ENCODE results near the gene SYMPK.

SYMPK gene

DNA sequence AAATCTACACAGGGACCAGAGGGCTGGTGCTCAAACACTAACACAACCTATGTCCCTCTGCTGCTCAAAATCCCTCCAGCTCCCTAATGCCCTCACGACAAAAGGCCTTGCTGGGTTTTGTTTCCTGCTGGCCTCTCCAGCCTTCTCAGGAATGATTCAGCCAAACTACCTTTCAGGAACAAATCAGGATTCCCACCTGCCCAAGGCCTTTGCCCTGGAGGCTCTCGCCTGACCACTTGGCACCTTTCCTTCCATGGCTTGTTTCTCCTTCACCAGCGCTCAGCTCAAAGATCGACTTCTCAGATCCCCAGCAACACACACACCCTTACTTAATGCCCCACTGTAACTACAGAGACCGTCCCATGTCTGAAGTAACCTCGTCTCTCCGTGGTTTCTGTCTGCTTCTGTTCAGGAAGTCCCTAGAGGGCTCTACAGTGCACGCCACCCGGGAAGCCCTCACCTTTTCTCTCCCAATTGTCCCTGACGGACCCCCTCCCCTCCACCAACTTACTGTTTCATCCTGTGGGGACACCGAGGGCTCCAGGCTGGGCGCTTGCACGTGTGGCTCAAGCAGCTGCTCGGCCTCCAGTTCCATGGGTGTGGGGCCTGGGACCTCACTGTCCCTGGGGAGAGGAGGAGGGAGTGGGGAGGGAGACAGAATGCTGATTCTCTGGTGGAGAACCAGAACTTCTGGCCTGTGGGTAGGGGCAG, 90.7 kb downstream of the SYMPK start:
- peak overlapping the region; percentile 83 to 96 for H3K9ac ChIP-seq (ENCODE audit: low read depth in 1 of 2, low read length in 2 of 2)
- H3K27me3 ChIP-seq (ENCODE audit: control insufficient read depth in 1 of 2, insufficient read depth in 2 of 2, low read length in 2 of 2): no peaks in the 10 kb centered on the region
- no peaks in the 10 kb centered on the region for H3K9me3 ChIP-seq (ENCODE audit: control insufficient read depth in 1 of 2, low read length in 2 of 2)
- peaks cover 19 to 29% of the 10 kb centered on the region in 2 donors for H3K4me1 ChIP-seq (ENCODE audit: control insufficient read depth in 1 of 2, insufficient read depth in 2 of 2, low read length in 2 of 2)
- H3K4me3 ChIP-seq (ENCODE audit: low read depth in 1 of 2, low read length in 2 of 2): peak overlapping the region; percentile 73 to 74
- H3K27ac ChIP-seq (ENCODE audit: low read depth, low read length): peak overlapping the region; percentile 80
- peaks cover 5 to 8% of the 10 kb centered on the region in 2 donors for H3K36me3 ChIP-seq (ENCODE audit: control insufficient read depth in 1 of 2, insufficient read depth in 2 of 2, low read length in 2 of 2)

DNA sequence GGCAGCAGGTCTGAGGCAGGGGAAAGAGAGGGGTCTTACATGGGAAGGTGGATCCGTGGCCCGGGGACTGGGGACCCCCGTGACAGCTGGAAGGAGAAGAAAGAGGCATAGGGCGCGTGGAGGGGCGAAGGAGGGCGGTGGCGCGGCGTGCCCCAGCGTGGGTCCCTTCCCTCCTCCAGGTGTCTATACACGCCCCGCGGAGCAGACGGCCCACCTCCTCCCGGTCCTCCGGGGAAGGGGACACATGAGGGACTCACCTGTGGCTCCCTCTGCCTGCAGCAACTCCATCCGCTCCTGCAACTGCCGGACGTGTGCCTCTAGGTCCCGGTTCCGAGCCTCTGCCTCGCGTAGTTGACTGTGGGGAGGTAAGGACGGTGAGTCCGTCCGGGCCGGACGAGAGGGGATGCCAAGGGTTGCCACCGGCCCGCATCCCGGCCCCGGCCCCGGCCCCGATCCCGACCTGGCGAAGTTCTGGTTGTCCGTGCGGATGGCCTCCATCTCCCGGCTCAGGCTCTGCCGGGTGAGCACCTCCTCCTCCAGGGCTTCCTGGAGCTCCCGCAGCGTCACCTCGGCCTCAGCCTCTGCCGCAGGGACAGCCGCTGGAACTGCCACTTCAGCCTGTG, 91.5 kb downstream of the SYMPK start:
- Histone ChIP-seq H3K4me1 (ENCODE audit: control insufficient read depth in 1 of 2, insufficient read depth in 2 of 2, low read length in 2 of 2) (peaks cover 19 to 33% of the 10 kb centered on the region in 2 donors), H3K36me3 (ENCODE audit: control insufficient read depth in 1 of 2, insufficient read depth in 2 of 2, low read length in 2 of 2) (no peaks in the 10 kb centered on the region), H3K27me3 (ENCODE audit: control insufficient read depth in 1 of 2, insufficient read depth in 2 of 2, low read length in 2 of 2) (no peaks in the 10 kb centered on the region), H3K9ac (ENCODE audit: low read depth in 1 of 2, low read length in 2 of 2) (peak overlapping the region; percentile 83 to 96), H3K9me3 (ENCODE audit: control insufficient read depth in 1 of 2, low read length in 2 of 2) (no peaks in the 10 kb centered on the region), H3K27ac (ENCODE audit: low read depth, low read length) (peak overlapping the region; percentile 80), H3K4me3 (ENCODE audit: low read depth in 1 of 2, low read length in 2 of 2) (peak overlapping the region; percentile 73 to 74)

DNA sequence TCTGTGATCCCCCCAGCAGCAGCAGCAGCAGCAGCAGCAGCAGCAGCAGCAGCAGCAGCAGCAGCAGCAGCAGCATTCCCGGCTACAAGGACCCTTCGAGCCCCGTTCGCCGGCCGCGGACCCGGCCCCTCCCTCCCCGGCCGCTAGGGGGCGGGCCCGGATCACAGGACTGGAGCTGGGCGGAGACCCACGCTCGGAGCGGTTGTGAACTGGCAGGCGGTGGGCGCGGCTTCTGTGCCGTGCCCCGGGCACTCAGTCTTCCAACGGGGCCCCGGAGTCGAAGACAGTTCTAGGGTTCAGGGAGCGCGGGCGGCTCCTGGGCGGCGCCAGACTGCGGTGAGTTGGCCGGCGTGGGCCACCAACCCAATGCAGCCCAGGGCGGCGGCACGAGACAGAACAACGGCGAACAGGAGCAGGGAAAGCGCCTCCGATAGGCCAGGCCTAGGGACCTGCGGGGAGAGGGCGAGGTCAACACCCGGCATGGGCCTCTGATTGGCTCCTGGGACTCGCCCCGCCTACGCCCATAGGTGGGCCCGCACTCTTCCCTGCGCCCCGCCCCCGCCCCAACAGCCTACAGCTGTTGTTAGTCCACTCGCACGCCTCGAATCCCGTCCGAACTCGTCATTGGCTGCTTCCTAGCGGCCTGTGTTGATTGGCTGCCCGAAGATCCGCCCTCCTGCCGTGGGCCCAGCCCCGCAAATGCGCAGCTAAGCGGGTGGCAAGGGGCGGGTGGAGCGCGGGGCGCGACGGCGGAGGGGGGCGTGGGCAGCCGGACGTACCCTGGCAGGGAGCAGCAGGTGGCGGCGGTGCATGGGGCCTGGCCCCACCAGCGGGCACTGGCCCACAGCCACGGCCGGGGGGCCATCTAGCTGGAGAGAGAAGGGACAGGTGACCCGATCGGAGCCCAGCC, 92.5 kb downstream of the SYMPK start:
- peak overlapping the region; percentile 76 to 92 for H3K4me3 ChIP-seq (ENCODE audit: low read depth in 1 of 2, low read length in 2 of 2)
- peak overlapping the region; percentile 83 to 96 for H3K9ac ChIP-seq (ENCODE audit: low read depth in 1 of 2, low read length in 2 of 2)
- H3K36me3 ChIP-seq (ENCODE audit: control insufficient read depth in 1 of 2, insufficient read depth in 2 of 2, low read length in 2 of 2): no peaks in the 10 kb centered on the region
- peak overlapping the region; percentile 94 for H3K27ac ChIP-seq (ENCODE audit: low read depth, low read length)
- peaks cover 19 to 33% of the 10 kb centered on the region in 2 donors for H3K4me1 ChIP-seq (ENCODE audit: control insufficient read depth in 1 of 2, insufficient read depth in 2 of 2, low read length in 2 of 2)
- no peaks in the 10 kb centered on the region for H3K27me3 ChIP-seq (ENCODE audit: control insufficient read depth in 1 of 2, insufficient read depth in 2 of 2, low read length in 2 of 2)
- no peaks in the 10 kb centered on the region for H3K9me3 ChIP-seq (ENCODE audit: control insufficient read depth in 1 of 2, low read length in 2 of 2)

DNA sequence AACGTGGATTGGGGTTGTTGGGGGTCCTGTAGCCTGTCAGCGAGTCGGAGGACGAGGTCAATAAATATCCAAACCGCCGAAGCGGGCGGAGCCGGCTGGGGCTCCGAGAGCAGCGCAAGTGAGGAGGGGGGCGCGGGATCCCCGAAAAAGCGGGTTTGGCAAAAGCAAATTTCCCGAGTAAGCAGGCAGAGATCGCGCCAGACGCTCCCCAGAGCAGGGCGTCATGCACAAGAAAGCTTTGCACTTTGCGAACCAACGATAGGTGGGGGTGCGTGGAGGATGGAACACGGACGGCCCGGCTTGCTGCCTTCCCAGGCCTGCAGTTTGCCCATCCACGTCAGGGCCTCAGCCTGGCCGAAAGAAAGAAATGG, 93.1 kb downstream of the SYMPK start:
- Histone ChIP-seq H3K4me3 (ENCODE audit: low read depth in 1 of 2, low read length in 2 of 2) (peak overlapping the region; percentile 76 to 92), H3K27ac (ENCODE audit: low read depth, low read length) (peak overlapping the region; percentile 81), H3K36me3 (ENCODE audit: control insufficient read depth in 1 of 2, insufficient read depth in 2 of 2, low read length in 2 of 2) (no peaks in the 10 kb centered on the region), H3K9ac (ENCODE audit: low read depth in 1 of 2, low read length in 2 of 2) (peak overlapping the region; percentile 63 to 84), H3K4me1 (ENCODE audit: control insufficient read depth in 1 of 2, insufficient read depth in 2 of 2, low read length in 2 of 2) (peaks cover 19 to 33% of the 10 kb centered on the region in 2 donors), H3K27me3 (ENCODE audit: control insufficient read depth in 1 of 2, insufficient read depth in 2 of 2, low read length in 2 of 2) (no peaks in the 10 kb centered on the region), H3K9me3 (ENCODE audit: control insufficient read depth in 1 of 2, low read length in 2 of 2) (no peaks in the 10 kb centered on the region)

DNA sequence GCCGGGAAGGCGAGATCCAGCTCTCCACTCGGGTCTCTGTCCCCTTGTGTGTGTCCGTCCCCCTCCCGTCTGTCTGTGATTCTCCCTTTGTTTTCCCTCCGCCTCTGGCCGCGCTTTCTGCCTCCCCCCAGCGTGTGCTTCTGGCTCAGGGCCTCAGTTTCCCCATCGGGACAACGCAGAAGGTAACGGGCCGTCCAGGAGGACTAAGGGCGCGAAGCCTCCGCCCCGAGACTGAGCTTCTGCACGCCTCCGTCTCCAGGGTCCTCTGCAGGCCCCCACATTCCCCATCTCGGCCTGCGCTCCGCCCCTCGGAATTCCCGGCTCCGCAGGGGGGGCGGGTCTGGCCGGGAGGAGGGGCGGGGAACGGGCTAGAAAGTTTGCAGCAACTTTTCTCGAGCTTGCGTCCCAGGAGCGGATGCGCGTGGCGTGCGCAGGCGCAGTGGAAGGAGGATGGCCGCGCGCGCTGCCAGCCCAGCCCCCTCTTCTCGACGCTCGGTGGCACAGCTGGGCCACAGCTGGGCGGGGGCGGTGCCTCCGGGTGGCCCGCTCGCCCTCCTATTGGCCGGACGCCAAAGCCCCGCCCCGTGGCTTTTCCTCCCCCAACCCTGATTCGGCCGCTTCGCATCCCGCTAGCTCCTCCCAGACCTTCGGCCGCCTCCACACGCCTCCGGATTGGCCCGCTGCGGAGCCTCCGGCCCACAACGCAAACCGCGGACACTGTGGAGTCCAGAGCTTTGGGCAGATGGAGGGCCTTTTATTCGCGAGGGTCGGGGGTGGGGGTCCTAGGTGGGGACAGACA, 93.8 kb downstream of the SYMPK start, which contains the start of gene SIX5:
Gene SIX5 (minus strand): TSS at position 269 of the 799 bp plus-strand sequence. CDS start 408 bp downstream, outside the sequence.
- H3K4me1 ChIP-seq (ENCODE audit: control insufficient read depth in 1 of 2, insufficient read depth in 2 of 2, low read length in 2 of 2): peaks cover 19 to 33% of the 10 kb centered on the region in 2 donors

DNA sequence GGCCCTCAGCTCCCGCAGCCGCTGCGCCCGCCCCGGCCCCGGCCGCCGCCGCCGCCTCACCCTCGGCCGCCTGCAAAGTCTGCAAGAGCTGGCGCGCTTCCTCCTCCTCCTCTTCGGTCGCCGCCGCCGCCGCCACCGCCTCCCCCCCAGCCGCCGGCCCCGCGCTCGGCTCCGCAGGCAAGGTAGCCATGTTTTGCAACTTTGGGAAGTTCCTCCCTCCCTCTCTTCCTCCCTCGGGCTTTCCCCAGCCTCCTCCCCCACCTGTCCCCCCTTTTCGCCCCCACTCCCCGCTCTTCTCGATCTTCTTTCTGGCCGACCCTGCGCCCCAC, 94.3 kb downstream of the SYMPK start:
- Histone ChIP-seq H3K4me3 (ENCODE audit: low read depth in 1 of 2, low read length in 2 of 2) (peak overlapping the region; percentile 76 to 92), H3K27me3 (ENCODE audit: control insufficient read depth in 1 of 2, insufficient read depth in 2 of 2, low read length in 2 of 2) (no peaks in the 10 kb centered on the region), H3K9me3 (ENCODE audit: control insufficient read depth in 1 of 2, low read length in 2 of 2) (no peaks in the 10 kb centered on the region), H3K4me1 (ENCODE audit: control insufficient read depth in 1 of 2, insufficient read depth in 2 of 2, low read length in 2 of 2) (peaks cover 19 to 32% of the 10 kb centered on the region in 2 donors), H3K27ac (ENCODE audit: low read depth, low read length) (peak overlapping the region; percentile 90), H3K9ac (ENCODE audit: low read depth in 1 of 2, low read length in 2 of 2) (peak overlapping the region; percentile 78 to 95), H3K36me3 (ENCODE audit: control insufficient read depth in 1 of 2, insufficient read depth in 2 of 2, low read length in 2 of 2) (no peaks in the 10 kb centered on the region)

More for the DNA sequence above, 93.8 kb downstream of the SYMPK start, which contains the start of gene SIX5:
- H3K4me3 ChIP-seq (ENCODE audit: low read depth in 1 of 2, low read length in 2 of 2): peak within 1 kb of the TSS; percentile 76 to 92
- H3K27me3 ChIP-seq (ENCODE audit: control insufficient read depth in 1 of 2, insufficient read depth in 2 of 2, low read length in 2 of 2): no peaks in the 10 kb centered on the region
- no peaks in the 10 kb centered on the region for H3K9me3 ChIP-seq (ENCODE audit: control insufficient read depth in 1 of 2, low read length in 2 of 2)
- peak within 1 kb of the TSS; percentile 90 for H3K27ac ChIP-seq (ENCODE audit: low read depth, low read length)
- H3K9ac ChIP-seq (ENCODE audit: low read depth in 1 of 2, low read length in 2 of 2): peak within 1 kb of the TSS; percentile 78 to 95
- H3K36me3 ChIP-seq (ENCODE audit: control insufficient read depth in 1 of 2, insufficient read depth in 2 of 2, low read length in 2 of 2): no peaks in the 10 kb centered on the region

DNA sequence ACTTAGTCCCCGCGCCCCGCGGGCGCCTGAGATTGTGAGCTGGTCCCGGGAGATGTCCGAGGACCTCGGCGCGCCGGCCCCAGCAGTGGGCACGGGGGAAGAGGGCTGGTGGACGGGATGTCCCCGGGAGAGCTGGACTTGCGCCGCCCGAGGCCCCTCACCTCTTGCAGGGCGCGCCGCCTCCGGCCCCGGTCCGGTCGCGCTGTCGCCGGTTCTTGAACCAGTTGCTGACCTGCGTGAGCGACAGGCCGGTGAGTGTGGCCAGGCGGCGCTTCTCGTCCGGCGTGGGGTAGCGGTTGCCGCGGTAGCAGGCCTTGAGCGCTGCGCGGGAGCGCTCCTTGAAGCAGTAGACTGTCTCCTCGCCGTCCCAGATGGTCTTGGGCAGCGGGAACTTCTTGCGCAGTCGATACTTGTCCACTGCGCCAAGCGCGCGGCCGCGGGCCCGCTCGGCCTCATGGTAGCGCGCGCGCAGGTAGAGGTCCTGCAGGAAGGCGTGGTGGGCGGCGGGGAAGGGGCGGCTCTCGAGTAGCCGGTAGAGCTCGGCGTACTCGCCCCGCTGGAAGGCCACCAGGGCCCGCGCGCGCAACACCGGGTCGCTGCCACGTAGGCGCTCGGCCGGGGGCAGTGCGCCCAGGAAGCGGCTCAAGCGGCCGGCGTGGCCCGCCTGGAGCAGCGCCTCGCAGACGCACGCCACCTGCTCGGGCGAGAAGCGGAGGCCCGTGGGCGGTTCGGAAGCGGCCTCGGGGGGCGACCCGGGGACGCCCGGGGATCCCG, 94.9 kb downstream of the SYMPK start:
- peaks cover 14 to 26% of the 10 kb centered on the region in 2 donors for H3K4me1 ChIP-seq (ENCODE audit: control insufficient read depth in 1 of 2, insufficient read depth in 2 of 2, low read length in 2 of 2)
- no peaks in the 10 kb centered on the region for H3K9me3 ChIP-seq (ENCODE audit: control insufficient read depth in 1 of 2, low read length in 2 of 2)
- H3K9ac ChIP-seq (ENCODE audit: low read depth in 1 of 2, low read length in 2 of 2): peak overlapping the region; percentile 65 to 82
- no peaks in the 10 kb centered on the region for H3K27me3 ChIP-seq (ENCODE audit: control insufficient read depth in 1 of 2, insufficient read depth in 2 of 2, low read length in 2 of 2)
- H3K27ac ChIP-seq (ENCODE audit: low read depth, low read length): peak overlapping the region; percentile 90
- no peaks in the 10 kb centered on the region for H3K36me3 ChIP-seq (ENCODE audit: control insufficient read depth in 1 of 2, insufficient read depth in 2 of 2, low read length in 2 of 2)
- H3K4me3 ChIP-seq (ENCODE audit: low read depth in 1 of 2, low read length in 2 of 2): peak overlapping the region; percentile 71 to 92

DNA sequence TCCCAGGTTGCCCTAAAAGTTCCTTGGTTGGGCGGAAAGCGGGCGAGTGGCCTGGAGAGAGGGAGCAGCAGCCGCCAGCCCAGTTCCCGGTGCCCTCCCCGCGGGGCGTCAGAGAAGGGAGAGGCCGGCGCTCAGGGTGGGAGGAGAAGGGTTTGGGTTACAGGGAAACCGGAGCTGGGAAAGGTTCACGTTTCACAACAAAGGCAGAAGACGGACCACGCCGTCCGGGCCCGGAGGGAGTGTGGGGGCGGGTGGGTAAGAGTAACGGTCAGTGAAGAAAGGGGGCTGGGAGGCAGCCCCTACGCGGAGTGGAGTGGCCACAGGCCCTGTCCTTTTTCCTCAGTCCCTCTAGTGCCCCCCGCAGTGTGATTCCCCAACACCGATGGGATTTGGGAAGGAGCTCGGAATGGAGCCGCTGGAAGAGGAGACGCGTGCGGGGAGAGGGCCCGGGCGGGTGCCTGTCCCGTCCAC, 95.5 kb downstream of the SYMPK start:
- Histone ChIP-seq H3K4me1 (ENCODE audit: control insufficient read depth in 1 of 2, insufficient read depth in 2 of 2, low read length in 2 of 2) (peaks cover 7 to 20% of the 10 kb centered on the region in 2 donors), H3K36me3 (ENCODE audit: control insufficient read depth in 1 of 2, insufficient read depth in 2 of 2, low read length in 2 of 2) (no peaks in the 10 kb centered on the region)

DNA sequence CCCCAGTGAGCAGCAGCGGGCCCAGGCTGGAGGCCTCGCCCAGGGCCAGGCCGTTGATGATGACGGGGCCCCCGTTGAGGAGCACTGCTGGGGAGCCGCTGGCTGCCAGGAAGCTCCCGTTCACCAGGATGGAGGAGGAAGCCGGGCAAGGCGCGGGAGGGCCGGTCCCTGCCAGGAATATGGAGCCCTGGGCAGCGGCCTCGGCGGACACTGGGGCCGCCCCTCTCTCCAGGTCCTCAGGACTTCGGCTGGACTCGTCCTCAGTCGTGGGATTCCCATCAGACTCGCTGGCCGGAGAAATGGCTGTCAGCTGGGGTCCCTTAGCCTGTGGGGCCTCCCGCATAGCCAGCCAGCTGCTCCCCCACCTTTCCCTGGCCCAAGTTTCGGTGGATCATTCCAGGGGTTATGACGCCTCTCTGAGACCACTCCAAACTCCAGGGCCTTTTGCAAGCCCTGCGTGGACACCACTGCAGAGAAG, 96.0 kb downstream of the SYMPK start:
- H3K9ac ChIP-seq (ENCODE audit: low read depth in 1 of 2, low read length in 2 of 2): peak overlapping the region; percentile 65 to 82
- peaks cover 2 to 14% of the 10 kb centered on the region in 2 donors for H3K4me1 ChIP-seq (ENCODE audit: control insufficient read depth in 1 of 2, insufficient read depth in 2 of 2, low read length in 2 of 2)
- no peaks in the 10 kb centered on the region for H3K9me3 ChIP-seq (ENCODE audit: control insufficient read depth in 1 of 2, low read length in 2 of 2)
- no peaks in the 10 kb centered on the region for H3K36me3 ChIP-seq (ENCODE audit: control insufficient read depth in 1 of 2, insufficient read depth in 2 of 2, low read length in 2 of 2)
- no peaks in the 10 kb centered on the region for H3K27me3 ChIP-seq (ENCODE audit: control insufficient read depth in 1 of 2, insufficient read depth in 2 of 2, low read length in 2 of 2)
- peak overlapping the region; percentile 71 to 92 for H3K4me3 ChIP-seq (ENCODE audit: low read depth in 1 of 2, low read length in 2 of 2)
- peak overlapping the region; percentile 90 for H3K27ac ChIP-seq (ENCODE audit: low read depth, low read length)

More for the DNA sequence above, 95.5 kb downstream of the SYMPK start:
- H3K4me3 ChIP-seq (ENCODE audit: low read depth in 1 of 2, low read length in 2 of 2): peak overlapping the region; percentile 71 to 92
- peak overlapping the region; percentile 65 to 82 for H3K9ac ChIP-seq (ENCODE audit: low read depth in 1 of 2, low read length in 2 of 2)
- no peaks in the 10 kb centered on the region for H3K27me3 ChIP-seq (ENCODE audit: control insufficient read depth in 1 of 2, insufficient read depth in 2 of 2, low read length in 2 of 2)
- H3K27ac ChIP-seq (ENCODE audit: low read depth, low read length): peak overlapping the region; percentile 90
- H3K9me3 ChIP-seq (ENCODE audit: control insufficient read depth in 1 of 2, low read length in 2 of 2): no peaks in the 10 kb centered on the region
